ENCODE results near the gene LRBA.
"Not testable (repeated sequence)": the region's sequence is repeated elsewhere in the genome, so short reads cannot be mapped to it uniquely, and the experiment has no call there.

The LRBA gene

GRCh38 chr4:150994721-150995120, 20.4 kb downstream of the LRBA start:
- peaks cover 42% of the 10 kb centered on the region for H3K36me3 Mint-ChIP-seq
- H3K9me3 Mint-ChIP-seq, result peaks cover 13% of the 10 kb centered on the region
- peak overlapping the region; percentile 53 for H3K27ac Mint-ChIP-seq
- no peaks in the 10 kb centered on the region for H3K27me3 Mint-ChIP-seq
- peaks cover 67% of the 10 kb centered on the region for H3K4me1 Mint-ChIP-seq
- no peak overlapping the region for H3K4me3 Mint-ChIP-seq
- no peak for ATAC-seq

GRCh38 chr4:150993577-150993976, 21.5 kb downstream of the LRBA start:
- not testable (repeated sequence) for H3K27ac Mint-ChIP-seq, H3K4me3 Mint-ChIP-seq, H3K27me3 Mint-ChIP-seq, ATAC-seq
- H3K4me1 Mint-ChIP-seq, result peaks cover 55% of the 10 kb centered on the region
- H3K9me3 Mint-ChIP-seq, result peaks cover 13% of the 10 kb centered on the region
- H3K36me3 Mint-ChIP-seq, result peaks cover 47% of the 10 kb centered on the region

- H3K27me3 Mint-ChIP-seq, result no peaks in the 10 kb centered on the region
- peak overlapping the region; percentile 4 for H3K27ac Mint-ChIP-seq
- no peak overlapping the region for H3K4me3 Mint-ChIP-seq
- no peak for ATAC-seq
- H3K36me3 Mint-ChIP-seq, result peaks cover 47% of the 10 kb centered on the region
- H3K9me3 Mint-ChIP-seq, result peaks cover 13% of the 10 kb centered on the region
- peaks cover 68% of the 10 kb centered on the region for H3K4me1 Mint-ChIP-seq
These were observed 24.1 kb downstream of the LRBA start for GRCh38 chr4:150990993-150991392.

- H3K4me1 Mint-ChIP-seq, result peaks cover 63% of the 10 kb centered on the region
- no peak overlapping the region for H3K27ac Mint-ChIP-seq
- H3K9me3 Mint-ChIP-seq, result peaks cover 13% of the 10 kb centered on the region
- H3K4me3 Mint-ChIP-seq, result no peak overlapping the region
- no peak for ATAC-seq
- no peaks in the 10 kb centered on the region for H3K27me3 Mint-ChIP-seq
- H3K36me3 Mint-ChIP-seq, result peaks cover 47% of the 10 kb centered on the region
These were observed 24.8 kb downstream of the LRBA start for GRCh38 chr4:150990250-150990649.

- H3K4me3 Mint-ChIP-seq, result no peak overlapping the region
- peaks cover 46% of the 10 kb centered on the region for H3K4me1 Mint-ChIP-seq
- peaks cover 10% of the 10 kb centered on the region for H3K9me3 Mint-ChIP-seq
- no peak overlapping the region for H3K27ac Mint-ChIP-seq
- H3K36me3 Mint-ChIP-seq, result peaks cover 31% of the 10 kb centered on the region
- H3K27me3 Mint-ChIP-seq, result no peaks in the 10 kb centered on the region
- ATAC-seq, result no peak
These were observed 26.8 kb downstream of the LRBA start for GRCh38 chr4:150988238-150988637.

GRCh38 chr4:150987204-150987603, 27.9 kb downstream of the LRBA start:
- no peak for ATAC-seq

GRCh38 chr4:150986085-150986484, 29.0 kb downstream of the LRBA start:
- Mint-ChIP-seq H3K27me3 (no peaks in the 10 kb centered on the region), H3K9me3 (peaks cover 4% of the 10 kb centered on the region), H3K27ac (no peak overlapping the region), H3K4me3 (no peak overlapping the region), H3K36me3 (peaks cover 21% of the 10 kb centered on the region), H3K4me1 (peaks cover 45% of the 10 kb centered on the region)
- peak; percentile 81 for ATAC-seq

More at GRCh38 chr4:150987204-150987603, 27.9 kb downstream of the LRBA start:
- Mint-ChIP-seq H3K4me3 (no peak overlapping the region), H3K27me3 (no peaks in the 10 kb centered on the region), H3K9me3 (peaks cover 9% of the 10 kb centered on the region), H3K4me1 (peaks cover 49% of the 10 kb centered on the region), H3K36me3 (peaks cover 25% of the 10 kb centered on the region), H3K27ac (no peak overlapping the region)

- ATAC-seq, result no peak
- H3K4me1 Mint-ChIP-seq, result peaks cover 56% of the 10 kb centered on the region
- no peaks in the 10 kb centered on the region for H3K27me3 Mint-ChIP-seq
- H3K36me3 Mint-ChIP-seq, result peaks cover 26% of the 10 kb centered on the region
- no peak overlapping the region for H3K4me3 Mint-ChIP-seq
- H3K9me3 Mint-ChIP-seq, result peaks cover 1% of the 10 kb centered on the region
- no peak overlapping the region for H3K27ac Mint-ChIP-seq
These were observed 31.2 kb downstream of the LRBA start for GRCh38 chr4:150983851-150984250.

- H3K36me3 Mint-ChIP-seq, result peaks cover 37% of the 10 kb centered on the region
- peaks cover 4% of the 10 kb centered on the region for H3K9me3 Mint-ChIP-seq
- peak overlapping the region; percentile 17 for H3K27ac Mint-ChIP-seq
- no peak overlapping the region for H3K4me3 Mint-ChIP-seq
- peaks cover 65% of the 10 kb centered on the region for H3K4me1 Mint-ChIP-seq
- H3K27me3 Mint-ChIP-seq, result no peaks in the 10 kb centered on the region
- no peak for ATAC-seq
These were observed 32.4 kb downstream of the LRBA start for GRCh38 chr4:150982557-150983233.

GRCh38 chr4:150978738-150979575, 36.1 kb downstream of the LRBA start:
- Mint-ChIP-seq H3K9me3 (peaks cover 4% of the 10 kb centered on the region), H3K4me1 (peaks cover 77% of the 10 kb centered on the region), H3K27ac (no peak overlapping the region), H3K36me3 (peaks cover 43% of the 10 kb centered on the region), H3K27me3 (no peaks in the 10 kb centered on the region), H3K4me3 (no peak overlapping the region)
- no peak for ATAC-seq

GRCh38 chr4:150976478-150977118, 38.5 kb downstream of the LRBA start:
- H3K27ac Mint-ChIP-seq, result no peak overlapping the region
- ATAC-seq, result peak; percentile 54
- H3K4me3 Mint-ChIP-seq, result no peak overlapping the region
- peaks cover 79% of the 10 kb centered on the region for H3K4me1 Mint-ChIP-seq
- H3K36me3 Mint-ChIP-seq, result peaks cover 42% of the 10 kb centered on the region
- no peaks in the 10 kb centered on the region for H3K27me3 Mint-ChIP-seq
- H3K9me3 Mint-ChIP-seq, result peaks cover 4% of the 10 kb centered on the region

- Mint-ChIP-seq H3K36me3 (peaks cover 28% of the 10 kb centered on the region), H3K27me3 (no peaks in the 10 kb centered on the region), H3K9me3 (peaks cover 4% of the 10 kb centered on the region), H3K4me1 (peaks cover 64% of the 10 kb centered on the region), H3K4me3 (no peak overlapping the region), H3K27ac (peak overlapping the region; percentile 37)
- no peak for ATAC-seq
These were observed 40.3 kb downstream of the LRBA start for GRCh38 chr4:150974750-150975149.

GRCh38 chr4:150974252-150974640, 40.8 kb downstream of the LRBA start:
- H3K36me3 Mint-ChIP-seq, result peaks cover 28% of the 10 kb centered on the region
- no peak overlapping the region for H3K4me3 Mint-ChIP-seq
- peaks cover 4% of the 10 kb centered on the region for H3K9me3 Mint-ChIP-seq
- ATAC-seq, result no peak
- H3K4me1 Mint-ChIP-seq, result peaks cover 59% of the 10 kb centered on the region
- H3K27me3 Mint-ChIP-seq, result no peaks in the 10 kb centered on the region
- no peak overlapping the region for H3K27ac Mint-ChIP-seq

- no peak for ATAC-seq
- Mint-ChIP-seq H3K27ac (no peak overlapping the region), H3K36me3 (peaks cover 25% of the 10 kb centered on the region), H3K9me3 (peaks cover 2% of the 10 kb centered on the region), H3K27me3 (no peaks in the 10 kb centered on the region), H3K4me3 (no peak overlapping the region), H3K4me1 (peaks cover 54% of the 10 kb centered on the region)
These were observed 41.3 kb downstream of the LRBA start for GRCh38 chr4:150973626-150974251.

GRCh38 chr4:150972592-150972991, 42.5 kb downstream of the LRBA start:
- no peak overlapping the region for H3K4me3 Mint-ChIP-seq
- no peaks in the 10 kb centered on the region for H3K27me3 Mint-ChIP-seq
- H3K9me3 Mint-ChIP-seq, result no peaks in the 10 kb centered on the region
- no peak for ATAC-seq
- no peak overlapping the region for H3K27ac Mint-ChIP-seq
- H3K4me1 Mint-ChIP-seq, result peaks cover 43% of the 10 kb centered on the region
- H3K36me3 Mint-ChIP-seq, result peaks cover 15% of the 10 kb centered on the region
